Stimulated activated CD8-positive, alpha-beta memory T cell treated with anti-CD3 and anti-CD28 coated beads, Interleukin-12 subunit alpha, Interleukin-12 subunit beta, amount 100 ng/mL, for 1 hour (primary cell): ENCODE data around the gene RASSF1.
"Not testable (repeated sequence)": the region's sequence is repeated elsewhere in the genome, so short reads cannot be mapped to it uniquely, and the experiment has no call there.

ENCODE experiments used
- DNase-seq: peaks from one replicate; pipeline ENCODE4 v3.0.0-alpha.2; 2020; ENCODE audit warnings: low read depth

The RASSF1 gene

GRCh38 chr3:50284121-50284520 lies 56.5 kb downstream of the RASSF1 start:
- DNase-seq, result not testable (repeated sequence)
